Measurements from ENCODE around the gene GRM1.
"Not testable (repeated sequence)": the region's sequence is repeated elsewhere in the genome, so short reads cannot be mapped to it uniquely, and the experiment has no call there.

Gene GRM1

GRCh38 chr6:146224449-146224848 is 195.6 kb downstream of the GRM1 start:
- Histone ChIP-seq H3K79me2 (ENCODE audit: insufficient read depth, low read length) (no peaks in the 10 kb centered on the region), H3K27ac (ENCODE audit: low read length) (no peak overlapping the region), H3K4me3 (ENCODE audit: low read depth in 1 of 2, low read length in 2 of 2) (no peak overlapping the region), H3K4me1 (ENCODE audit: insufficient read depth, low read length) (no peaks in the 10 kb centered on the region), H3K4me2 (ENCODE audit: insufficient read depth, low read length) (no peak overlapping the region), H3K36me3 (ENCODE audit: insufficient read depth, low read length) (no peaks in the 10 kb centered on the region), H3K9ac (ENCODE audit: low read depth, low read length) (no peak overlapping the region), H4K20me1 (ENCODE audit: insufficient read depth, low read length) (no peaks in the 10 kb centered on the region), H3K27me3 (ENCODE audit: insufficient read depth, low read length, poor library complexity) (no peaks in the 10 kb centered on the region), H3K9me3 (ENCODE audit: insufficient read depth, low read length, severe bottlenecking) (no peaks in the 10 kb centered on the region), H2AFZ (ENCODE audit: low read depth, low read length) (no peak overlapping the region)
- TF ChIP-seq EZH2 (IDR thresholded peaks at IDR 0.05; ENCODE audit: borderline replicate concordance, low read depth, low read length, severe bottlenecking) (no peak), CTCF (IDR thresholded peaks at IDR 0.05; ENCODE audit: borderline replicate concordance, extremely low read depth, low read length, poor library complexity, severe bottlenecking) (no peak)
- no peak for ATAC-seq (ENCODE audit: insufficient read depth, low read depth)
- DNase-seq, result no peak

GRCh38 chr6:146224988-146225387 is 196.1 kb downstream of the GRM1 start:
- Histone ChIP-seq H3K4me2 (ENCODE audit: insufficient read depth, low read length) (no peak overlapping the region), H3K79me2 (ENCODE audit: insufficient read depth, low read length) (no peaks in the 10 kb centered on the region), H4K20me1 (ENCODE audit: insufficient read depth, low read length) (no peaks in the 10 kb centered on the region), H3K9me3 (ENCODE audit: insufficient read depth, low read length, severe bottlenecking) (no peaks in the 10 kb centered on the region), H3K27ac (ENCODE audit: low read length) (no peak overlapping the region), H3K4me1 (ENCODE audit: insufficient read depth, low read length) (no peaks in the 10 kb centered on the region), H2AFZ (ENCODE audit: low read depth, low read length) (no peak overlapping the region), H3K27me3 (ENCODE audit: insufficient read depth, low read length, poor library complexity) (no peaks in the 10 kb centered on the region), H3K9ac (ENCODE audit: low read depth, low read length) (no peak overlapping the region), H3K4me3 (ENCODE audit: low read depth in 1 of 2, low read length in 2 of 2) (no peak overlapping the region), H3K36me3 (ENCODE audit: insufficient read depth, low read length) (no peaks in the 10 kb centered on the region)
- ATAC-seq (ENCODE audit: insufficient read depth, low read depth), result no peak
- no peak for TF ChIP-seq CTCF (IDR thresholded peaks at IDR 0.05; ENCODE audit: borderline replicate concordance, extremely low read depth, low read length, poor library complexity, severe bottlenecking)
- TF ChIP-seq EZH2 (IDR thresholded peaks at IDR 0.05; ENCODE audit: borderline replicate concordance, low read depth, low read length, severe bottlenecking), result no peak
- no peak for DNase-seq

- ATAC-seq (ENCODE audit: insufficient read depth, low read depth) (no peak), DNase-seq (no peak)
- TF ChIP-seq CTCF (IDR thresholded peaks at IDR 0.05; ENCODE audit: borderline replicate concordance, extremely low read depth, low read length, poor library complexity, severe bottlenecking) (no peak), EZH2 (IDR thresholded peaks at IDR 0.05; ENCODE audit: borderline replicate concordance, low read depth, low read length, severe bottlenecking) (no peak)
- Histone ChIP-seq H3K9me3 (ENCODE audit: insufficient read depth, low read length, severe bottlenecking) (no peaks in the 10 kb centered on the region), H2AFZ (ENCODE audit: low read depth, low read length) (no peak overlapping the region), H3K9ac (ENCODE audit: low read depth, low read length) (no peak overlapping the region), H3K4me1 (ENCODE audit: insufficient read depth, low read length) (no peaks in the 10 kb centered on the region), H3K27ac (ENCODE audit: low read length) (no peak overlapping the region), H3K27me3 (ENCODE audit: insufficient read depth, low read length, poor library complexity) (no peaks in the 10 kb centered on the region), H4K20me1 (ENCODE audit: insufficient read depth, low read length) (no peaks in the 10 kb centered on the region), H3K36me3 (ENCODE audit: insufficient read depth, low read length) (no peaks in the 10 kb centered on the region), H3K4me2 (ENCODE audit: insufficient read depth, low read length) (no peak overlapping the region), H3K4me3 (ENCODE audit: low read depth in 1 of 2, low read length in 2 of 2) (no peak overlapping the region), H3K79me2 (ENCODE audit: insufficient read depth, low read length) (no peaks in the 10 kb centered on the region)
These were observed 211.5 kb downstream of the GRM1 start for GRCh38 chr6:146240322-146240721.

GRCh38 chr6:146240807-146241206 is 211.9 kb downstream of the GRM1 start:
- Histone ChIP-seq H3K27ac (ENCODE audit: low read length) (no peak overlapping the region), H3K27me3 (ENCODE audit: insufficient read depth, low read length, poor library complexity) (no peaks in the 10 kb centered on the region)
- DNase-seq, result no peak

GRCh38 chr6:146243646-146244045 is 214.8 kb downstream of the GRM1 start:
- not testable (repeated sequence) for H3K9me3 ChIP-seq (ENCODE audit: insufficient read depth, low read length, severe bottlenecking); H3K36me3 ChIP-seq (ENCODE audit: insufficient read depth, low read length); H3K4me2 ChIP-seq (ENCODE audit: insufficient read depth, low read length); H3K79me2 ChIP-seq (ENCODE audit: insufficient read depth, low read length); H3K4me1 ChIP-seq (ENCODE audit: insufficient read depth, low read length); H4K20me1 ChIP-seq (ENCODE audit: insufficient read depth, low read length); ATAC-seq (ENCODE audit: insufficient read depth, low read depth); H3K27me3 ChIP-seq (ENCODE audit: insufficient read depth, low read length, poor library complexity); H3K27ac ChIP-seq (ENCODE audit: low read length); H3K9ac ChIP-seq (ENCODE audit: low read depth, low read length); H3K4me3 ChIP-seq (ENCODE audit: low read depth in 1 of 2, low read length in 2 of 2); H2AFZ ChIP-seq (ENCODE audit: low read depth, low read length); DNase-seq

More at GRCh38 chr6:146240807-146241206, 211.9 kb downstream of the GRM1 start:
- H4K20me1 ChIP-seq (ENCODE audit: insufficient read depth, low read length), result no peaks in the 10 kb centered on the region
- H2AFZ ChIP-seq (ENCODE audit: low read depth, low read length), result no peak overlapping the region
- H3K79me2 ChIP-seq (ENCODE audit: insufficient read depth, low read length), result no peaks in the 10 kb centered on the region
- H3K9me3 ChIP-seq (ENCODE audit: insufficient read depth, low read length, severe bottlenecking), result no peaks in the 10 kb centered on the region
- no peak overlapping the region for H3K9ac ChIP-seq (ENCODE audit: low read depth, low read length)
- no peak overlapping the region for H3K4me3 ChIP-seq (ENCODE audit: low read depth in 1 of 2, low read length in 2 of 2)
- ATAC-seq (ENCODE audit: insufficient read depth, low read depth), result no peak
- no peaks in the 10 kb centered on the region for H3K4me1 ChIP-seq (ENCODE audit: insufficient read depth, low read length)
- TF ChIP-seq EZH2 (IDR thresholded peaks at IDR 0.05; ENCODE audit: borderline replicate concordance, low read depth, low read length, severe bottlenecking) (no peak), CTCF (IDR thresholded peaks at IDR 0.05; ENCODE audit: borderline replicate concordance, extremely low read depth, low read length, poor library complexity, severe bottlenecking) (no peak)
- H3K4me2 ChIP-seq (ENCODE audit: insufficient read depth, low read length), result no peak overlapping the region
- no peaks in the 10 kb centered on the region for H3K36me3 ChIP-seq (ENCODE audit: insufficient read depth, low read length)

All from DND-41 (cell line).